ENCODE data around the gene GPR158.

GRCh38 chr10:25278180-25278579 lies 103.4 kb downstream of the GPR158 start:
- TF ChIP-seq CTCF (conservative IDR thresholded peaks at IDR 0.05 in 1 of 2, IDR thresholded peaks at IDR 0.05 in 1 of 2; ENCODE audit: low read depth in 1 of 2, low read length in 2 of 2): no peak
- no peak for TF ChIP-seq EZH2 (IDR thresholded peaks at IDR 0.05; ENCODE audit: low read length, missing control alignments)

Measured in fibroblast of lung (primary cell).